Adrenal gland (tissue), 12 donors: Measurements from ENCODE around the gene KBTBD7. TPM values are rescaled to one million over a fixed set of nuclear protein-coding genes. Genes with fewer than 3 reads are reported as not detected.

ENCODE experiments used
- DNase-seq, 7 donors: peaks; one replicate each; pipeline ENCODE4 v3.0.0-alpha.2; 2019 to 2020
- H3K27ac ChIP-seq, 5 donors: fragments of 200-600 bp; sonication (generic) in 4 of 5; 1 replicate in 3 of 5; 2 replicates in 2 of 5; pipeline versions ENCODE4 v1.5.1 to v1.8.0; 2016 to 2020; ENCODE audit warnings: mild to moderate bottlenecking in 1 of 5
- H3K27me3 ChIP-seq: fragments of 200-600 bp; 2 replicates; pipeline ENCODE4 v1.8.0; 2021
- H3K36me3 ChIP-seq, 2 donors: fragments of 200-600 bp; replicated peaks in 1 of 2; 1 replicate in 1 of 2; 2 replicates in 1 of 2; pipeline versions ENCODE4 v1.5.1 to v1.8.0; 2018 to 2022
- H3K4me1 ChIP-seq, 2 donors: fragments of 200-600 bp; replicated peaks in 1 of 2; 1 replicate in 1 of 2; 2 replicates in 1 of 2; pipeline versions ENCODE4 v1.5.1 to v1.8.0; 2018 to 2021
- H3K4me3 ChIP-seq, 4 donors: fragments of 200-600 bp; sonication (generic) in 3 of 4; one replicate each; pipeline ENCODE4 v1.5.1; 2016 to 2018
- H3K9me3 ChIP-seq, 3 donors: fragments of 200-600 bp; sonication (generic) in 1 of 3; replicated peaks in 1 of 3; 1 replicate in 2 of 3; 2 replicates in 1 of 3; pipeline versions ENCODE4 v1.5.1 to v1.8.0; 2016 to 2021
- CTCF ChIP-seq, 6 experiments: fragments of 450-650 bp in 4 of 6; fragments of 200-600 bp in 2 of 6; sonication (generic) in 1 of 6; IDR thresholded peaks; 1 replicate in 5 of 6; 2 replicates in 1 of 6; pipeline versions ENCODE4 v1.5.1 to v1.8.0; 2016 to 2021; ENCODE audit warnings: antibody characterized with exemption in 6 of 6, mild to moderate bottlenecking in 2 of 6, moderate library complexity in 1 of 6
- POLR2A ChIP-seq, 2 donors: fragments of 450-650 bp; IDR thresholded peaks; one replicate each; pipeline ENCODE4 v1.6.1; 2017; ENCODE audit warnings: antibody characterized with exemption in 2 of 2, mild to moderate bottlenecking in 2 of 2, moderate library complexity in 1 of 2
- WGBS, 4 donors: extraction: QIAGEN DNeasy Blood & Tissue Kit in 2 of 4; methylation state at CpG; one replicate each; pipeline versions ENCODE4 v1.1.5 to v1.1.7; 2013 to 2017; 5-methylcytosine and 5-hydroxymethylcytosine counted together
- intact Hi-C, 2 donors: fragments of 100-400 bp; cut with DNase I; formaldehyde crosslinking; loops; one replicate each; pipeline versions ENCODE4 v1.14.1 to v1.15.0; 2022 to 2023
- polyA plus RNA-seq, 3 donors: library from polyadenylated mRNA; stranded (reverse); fragments of 200-250 nt in 2 of 3; fragments of 350-450 nt in 1 of 3; fragmentation: Illumina TruSeq in 1 of 3; extraction: RNeasy Lipid Tissue Mini Kit (QIAGEN cat#74804) in 1 of 3; gene quantifications; one replicate each; pipeline ENCODE4 v1.2.3, GENCODE V29; 2013 to 2014
- total RNA-seq, 9 donors: library from RNA; depleted of rRNA in 4 of 9; stranded (reverse); fragments of >200 nt in 4 of 9; fragments of 120-200 nt in 1 of 9; fragmentation: NEBNext Ultra II Directional in 1 of 9; extraction: Animal tissue kit (Norgen Biotek cat#: 25700) in 1 of 9; gene quantifications; one replicate each; pipeline versions ENCODE4 v1.1.0 to v1.2.4, GENCODE V29; 2013 to 2023
- donor health status: healthy with polysubstance abuse.
- donor health status: Bipolar disorder and iron deficiency.
- donor health status: DM: yes; HTN: yes; CAD: no.
- donor health status: DM: no; HTN: no; CAD: no.
- donor health status: DM: no; HTN: no; CAD: no.
- donor health status: DM: yes; HTN: yes; CAD: no.

The KBTBD7 gene
- total and polyA plus RNA-seq, 12 donors, result 2.3 to 13.7 (median 9.2) TPM

GRCh38 chr13:41199079-41199478, 4.7 kb upstream of the KBTBD7 start:
- TF ChIP-seq CTCF (IDR thresholded peaks at IDR 0.05) (no peak), POLR2A (IDR thresholded peaks at IDR 0.05) (no peak)

GRCh38 chr13:41196620-41197019, 2.3 kb upstream of the KBTBD7 start:
- Histone ChIP-seq H3K4me3 (no peak overlapping the region), H3K36me3 (no peaks in the 10 kb centered on the region), H3K9me3 (no peaks in the 10 kb centered on the region), H3K27ac (no peak overlapping the region), H3K27me3 (no peaks in the 10 kb centered on the region), H3K4me1 (peaks cover 5 to 13% of the 10 kb centered on the region in 2 donors)
- WGBS, 4 donors, result 66 to 78% (median 75%) methylated on average over 2 of the region's 2 CpGs
- intact Hi-C loops, result loop anchor here in 1 of 2 donors (10.0 kb wide), 1 partner anchor 62 kb away; the partner anchor contains the start of gene KBTBD6
- TF ChIP-seq POLR2A (IDR thresholded peaks at IDR 0.05) (no peak), CTCF (IDR thresholded peaks at IDR 0.05) (no peak)
- no peak for DNase-seq

More at GRCh38 chr13:41199079-41199478, 4.7 kb upstream of the KBTBD7 start:
- WGBS, 4 donors, result 80 to 88% (median 84%) methylated on average over 5 of the region's 5 CpGs
- no peak overlapping the region for H3K27ac ChIP-seq
- no peaks in the 10 kb centered on the region for H3K36me3 ChIP-seq
- no peak for DNase-seq
- no peaks in the 10 kb centered on the region for H3K4me1 ChIP-seq
- H3K27me3 ChIP-seq, result no peaks in the 10 kb centered on the region
- H3K9me3 ChIP-seq, result no peaks in the 10 kb centered on the region
- intact Hi-C loops, result loop anchor here in 1 of 2 donors (10.0 kb wide), 1 partner anchor 64 kb away; the partner anchor contains the start of gene KBTBD6
- no peak overlapping the region for H3K4me3 ChIP-seq

- TF ChIP-seq POLR2A (IDR thresholded peaks at IDR 0.05), result no peak
- no peak for TF ChIP-seq CTCF (IDR thresholded peaks at IDR 0.05)
- intact Hi-C loops, result loop anchor here in 1 of 2 donors (10.0 kb wide), 1 partner anchor 61 kb away; the partner anchor contains the start of gene KBTBD6
- H3K4me1 ChIP-seq, result peaks cover 5 to 13% of the 10 kb centered on the region in 2 donors
- no peak overlapping the region for H3K27ac ChIP-seq
- no peaks in the 10 kb centered on the region for H3K27me3 ChIP-seq
- no peak for DNase-seq
- H3K9me3 ChIP-seq, result no peaks in the 10 kb centered on the region
- no peak overlapping the region for H3K4me3 ChIP-seq
- no peaks in the 10 kb centered on the region for H3K36me3 ChIP-seq
Measured at GRCh38 chr13:41196011-41196410, 1.6 kb upstream of the KBTBD7 start.

- peak overlapping the region in 2 of 4 donors; percentile 57 to 91 for H3K4me3 ChIP-seq
Measured at GRCh38 chr13:41193469-41193868, 900 bp downstream of the KBTBD7 start.

More at GRCh38 chr13:41193469-41193868, 900 bp downstream of the KBTBD7 start:
- no peak for TF ChIP-seq POLR2A (IDR thresholded peaks at IDR 0.05)
- TF ChIP-seq CTCF (IDR thresholded peaks at IDR 0.05), result no peak
- no peak overlapping the region for H3K27ac ChIP-seq
- H3K36me3 ChIP-seq, result no peaks in the 10 kb centered on the region
- intact Hi-C loops, result loop anchor here (5.0 to 10.0 kb wide), 2 partner anchors 59 to 66 kb away; partner anchors contain the start of gene KBTBD6 (in 1 of the 2)
- H3K9me3 ChIP-seq, result no peaks in the 10 kb centered on the region
- no peaks in the 10 kb centered on the region for H3K27me3 ChIP-seq
- DNase-seq, result peak in 1 of 7 donors; percentile 53
- H3K4me1 ChIP-seq, result peaks cover 5 to 13% of the 10 kb centered on the region in 2 donors
- 96 to 98% (median 98%) methylated on average over 14 to 18 of the region's 18 CpGs for WGBS, 4 donors
